Lower leg skin (tissue), 3 donors: ENCODE measurements around the gene EID2.

Source experiments
- POLR2A ChIP-seq, 2 donors: fragments of 450-650 bp; IDR thresholded peaks; one replicate each; pipeline ENCODE4 v1.6.1; 2016 to 2017; ENCODE audit warnings: antibody characterized with exemption in 2 of 2, mild to moderate bottlenecking in 1 of 2, moderate library complexity in 1 of 2
- TF ChIP-seq, protein P1 (sequence below), 3 donors: fragments of 450-650 bp; IDR thresholded peaks; one replicate each; pipeline ENCODE4 v1.5.1; 2016; ENCODE audit warnings: antibody characterized with exemption in 3 of 3, mild to moderate bottlenecking in 3 of 3, moderate library complexity in 2 of 3

DNA sequence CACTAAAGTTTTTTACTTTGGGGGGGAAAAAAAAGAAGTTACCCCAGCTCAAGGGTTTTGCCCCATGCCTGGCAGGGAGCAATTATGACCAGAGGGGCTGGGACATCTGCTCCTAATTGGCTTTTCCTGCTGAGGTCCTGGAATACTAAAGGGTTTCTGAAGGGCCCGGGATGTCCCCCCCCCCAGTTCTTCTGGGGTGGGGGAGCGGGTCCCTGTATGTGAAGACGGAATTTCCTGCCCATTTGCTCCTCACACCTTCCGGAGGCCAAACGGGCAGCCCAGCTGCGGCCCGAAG, 42.3 kb downstream of the EID2 start:
- TF ChIP-seq, protein P1, sequence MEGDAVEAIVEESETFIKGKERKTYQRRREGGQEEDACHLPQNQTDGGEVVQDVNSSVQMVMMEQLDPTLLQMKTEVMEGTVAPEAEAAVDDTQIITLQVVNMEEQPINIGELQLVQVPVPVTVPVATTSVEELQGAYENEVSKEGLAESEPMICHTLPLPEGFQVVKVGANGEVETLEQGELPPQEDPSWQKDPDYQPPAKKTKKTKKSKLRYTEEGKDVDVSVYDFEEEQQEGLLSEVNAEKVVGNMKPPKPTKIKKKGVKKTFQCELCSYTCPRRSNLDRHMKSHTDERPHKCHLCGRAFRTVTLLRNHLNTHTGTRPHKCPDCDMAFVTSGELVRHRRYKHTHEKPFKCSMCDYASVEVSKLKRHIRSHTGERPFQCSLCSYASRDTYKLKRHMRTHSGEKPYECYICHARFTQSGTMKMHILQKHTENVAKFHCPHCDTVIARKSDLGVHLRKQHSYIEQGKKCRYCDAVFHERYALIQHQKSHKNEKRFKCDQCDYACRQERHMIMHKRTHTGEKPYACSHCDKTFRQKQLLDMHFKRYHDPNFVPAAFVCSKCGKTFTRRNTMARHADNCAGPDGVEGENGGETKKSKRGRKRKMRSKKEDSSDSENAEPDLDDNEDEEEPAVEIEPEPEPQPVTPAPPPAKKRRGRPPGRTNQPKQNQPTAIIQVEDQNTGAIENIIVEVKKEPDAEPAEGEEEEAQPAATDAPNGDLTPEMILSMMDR (IDR thresholded peaks at IDR 0.05), result no peak
- no peak for TF ChIP-seq POLR2A (IDR thresholded peaks at IDR 0.05)
